Fibroblast of lung (primary cell): Measurements from ENCODE around the gene ARHGAP42.

Experiments
- CTCF ChIP-seq, 2 donors: IDR thresholded peaks in 1 of 2; conservative IDR thresholded peaks in 1 of 2; 1 replicate in 1 of 2; 2 replicates in 1 of 2; pipeline ENCODE4 v1.5.1; 2011 to 2012; ENCODE audit warnings: low read length in 2 of 2, control low read depth in 1 of 2, inconsistent platforms in 1 of 2, low read depth in 1 of 2, mild to moderate bottlenecking in 1 of 2
- EZH2 ChIP-seq: IDR thresholded peaks from 2 replicates; pipeline ENCODE4 v1.5.1; 2012; ENCODE audit warnings: low read length, control low read depth, mild to moderate bottlenecking; ENCODE audit errors: missing control alignments

GRCh38 chr11:100874203-100874602 lies 187.1 kb downstream of the ARHGAP42 start:
- TF ChIP-seq CTCF (conservative IDR thresholded peaks at IDR 0.05 in 1 of 2, IDR thresholded peaks at IDR 0.05 in 1 of 2; ENCODE audit: low read depth in 1 of 2, low read length in 2 of 2) (no peak), EZH2 (no peak)
